ENCODE results near the gene TOP2A.
"Not testable (repeated sequence)": the region's sequence is repeated elsewhere in the genome, so short reads cannot be mapped to it uniquely, and the experiment has no call there.

Gene TOP2A

GRCh38 chr17:40372644-40373043 lies 45.1 kb downstream of the TOP2A start:
- not testable (repeated sequence) for DNase-seq

- DNase-seq: no peak
These were observed 45.7 kb downstream of the TOP2A start for GRCh38 chr17:40372031-40372430.

- DNase-seq: no peak
These were observed 46.3 kb downstream of the TOP2A start for GRCh38 chr17:40371261-40371929.

GRCh38 chr17:40369923-40370322 lies 47.8 kb downstream of the TOP2A start:
- DNase-seq: no peak

GRCh38 chr17:40367728-40368127 lies 50.0 kb downstream of the TOP2A start:
- not testable (repeated sequence) for DNase-seq

DNA sequence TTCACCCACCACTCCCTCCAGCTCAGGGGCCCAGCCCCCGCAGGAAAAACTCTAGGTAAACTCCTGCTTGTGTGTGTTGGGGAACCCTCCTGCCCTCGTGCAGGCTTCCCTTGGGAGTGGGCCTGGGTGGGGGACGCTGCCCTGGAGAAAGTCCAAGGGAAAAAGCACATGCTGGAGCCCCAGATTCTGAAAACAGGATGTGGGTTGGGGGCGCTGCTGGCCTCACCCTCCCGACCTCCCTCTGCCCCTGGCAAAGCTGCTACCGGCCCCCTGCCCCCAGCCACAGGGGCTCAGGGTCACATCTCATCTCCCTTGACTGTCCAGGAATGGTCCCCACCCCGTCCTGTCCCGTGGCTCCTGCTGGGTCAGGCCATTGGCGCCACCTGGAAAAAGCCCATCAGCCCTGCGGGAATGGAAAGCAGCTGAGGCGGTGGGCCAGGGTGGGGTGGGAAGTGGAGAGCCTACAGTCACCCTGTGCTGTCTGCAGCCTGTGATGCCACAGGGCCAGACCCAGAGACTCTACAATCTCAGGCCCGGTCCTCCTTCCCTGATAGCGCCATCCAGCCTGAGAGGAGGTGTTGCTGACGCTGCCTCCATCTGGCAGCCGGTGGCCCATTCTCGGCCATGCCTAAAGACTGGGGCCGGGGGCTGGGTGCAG lies 50.7 kb downstream of the TOP2A start:
- no peak for DNase-seq

DNA sequence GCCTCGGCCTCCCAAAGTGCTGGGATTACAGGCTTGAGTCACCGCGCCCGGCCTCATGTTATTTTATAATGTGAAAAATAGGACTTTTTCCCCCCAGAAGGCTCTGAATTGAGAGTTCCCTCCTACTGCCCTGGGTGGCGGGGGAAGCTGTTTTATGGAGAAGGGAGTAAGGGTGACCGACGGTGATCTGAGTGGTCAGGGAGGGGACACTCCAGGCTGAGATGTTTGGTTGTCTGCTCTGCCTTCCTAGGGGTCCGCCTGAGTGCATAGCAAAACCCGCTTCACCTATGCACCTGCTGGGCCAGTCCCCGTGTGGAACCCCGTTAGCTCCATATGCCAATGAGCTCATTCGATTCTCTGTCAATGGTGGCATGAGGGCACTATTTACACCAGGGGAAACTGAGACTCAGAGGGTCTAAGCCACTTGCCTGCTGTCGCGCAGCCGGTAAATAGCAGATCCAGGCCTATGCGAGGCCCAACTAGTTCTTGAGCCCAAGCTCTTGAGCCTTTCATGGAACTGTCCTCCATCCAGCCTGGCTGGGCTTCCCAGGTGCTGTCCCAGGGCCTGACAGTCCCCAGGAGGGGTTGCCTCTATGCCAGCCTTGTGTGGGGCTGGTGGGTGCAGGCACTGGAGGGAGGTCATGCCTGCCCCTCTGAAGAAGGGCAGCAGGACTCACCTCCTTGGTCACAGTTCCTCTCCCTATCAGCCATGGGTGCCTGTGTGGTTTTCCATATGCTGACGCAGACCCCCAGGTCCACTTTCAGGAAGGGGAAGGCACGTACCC lies 51.4 kb downstream of the TOP2A start:
- no peak for DNase-seq

GRCh38 chr17:40364906-40365305 lies 52.8 kb downstream of the TOP2A start:
- DNase-seq: no peak

- DNase-seq: no peak
These were observed 53.4 kb downstream of the TOP2A start, which contains the start of gene GJD3 for GRCh38 chr17:40364121-40364861. Gene GJD3 (minus strand): TSS chr17:40364737. CDS start chr17:40363815, 922 bp downstream.

DNA sequence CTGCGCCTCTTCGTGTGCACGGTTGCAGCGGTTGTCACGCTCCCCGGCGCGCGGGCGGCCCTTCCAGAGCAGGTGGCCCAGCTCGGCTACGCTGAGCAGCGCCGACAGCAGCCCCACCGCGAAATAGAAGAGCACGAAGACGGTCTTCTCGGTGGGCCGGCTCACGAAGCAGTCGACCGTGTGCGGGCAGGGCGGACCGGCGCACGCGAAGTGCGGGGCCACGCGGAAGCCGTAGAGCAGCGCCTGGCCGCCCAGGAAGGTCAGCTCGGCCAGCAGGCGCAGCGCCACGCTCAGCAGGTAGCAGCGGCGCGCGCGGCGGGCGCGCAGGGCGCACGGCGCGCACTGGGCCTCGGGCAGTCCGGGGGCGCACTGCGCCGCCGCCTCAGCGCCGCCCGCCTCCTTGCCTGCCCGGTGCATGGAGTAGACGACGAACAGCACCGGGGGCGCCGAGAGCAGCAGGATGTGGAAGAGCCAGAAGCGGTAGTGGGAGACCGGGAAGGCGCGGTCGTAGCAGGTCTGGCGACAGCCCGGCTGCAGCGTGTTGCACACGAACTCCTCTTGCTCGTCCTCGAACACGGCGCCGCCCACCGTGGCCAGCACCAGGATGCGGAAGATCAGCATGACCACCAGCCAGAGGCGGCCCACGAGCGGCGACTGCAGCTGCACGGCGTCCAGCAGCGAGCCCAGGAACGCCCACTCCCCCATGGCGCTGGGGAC lies 54.4 kb downstream of the TOP2A start:
- DNase-seq: no peak

GRCh38 chr17:40362696-40363110 lies 55.0 kb downstream of the TOP2A start:
- DNase-seq: peak; percentile 58

GRCh38 chr17:40361925-40362695 lies 55.6 kb downstream of the TOP2A start:
- no peak for DNase-seq

DNA sequence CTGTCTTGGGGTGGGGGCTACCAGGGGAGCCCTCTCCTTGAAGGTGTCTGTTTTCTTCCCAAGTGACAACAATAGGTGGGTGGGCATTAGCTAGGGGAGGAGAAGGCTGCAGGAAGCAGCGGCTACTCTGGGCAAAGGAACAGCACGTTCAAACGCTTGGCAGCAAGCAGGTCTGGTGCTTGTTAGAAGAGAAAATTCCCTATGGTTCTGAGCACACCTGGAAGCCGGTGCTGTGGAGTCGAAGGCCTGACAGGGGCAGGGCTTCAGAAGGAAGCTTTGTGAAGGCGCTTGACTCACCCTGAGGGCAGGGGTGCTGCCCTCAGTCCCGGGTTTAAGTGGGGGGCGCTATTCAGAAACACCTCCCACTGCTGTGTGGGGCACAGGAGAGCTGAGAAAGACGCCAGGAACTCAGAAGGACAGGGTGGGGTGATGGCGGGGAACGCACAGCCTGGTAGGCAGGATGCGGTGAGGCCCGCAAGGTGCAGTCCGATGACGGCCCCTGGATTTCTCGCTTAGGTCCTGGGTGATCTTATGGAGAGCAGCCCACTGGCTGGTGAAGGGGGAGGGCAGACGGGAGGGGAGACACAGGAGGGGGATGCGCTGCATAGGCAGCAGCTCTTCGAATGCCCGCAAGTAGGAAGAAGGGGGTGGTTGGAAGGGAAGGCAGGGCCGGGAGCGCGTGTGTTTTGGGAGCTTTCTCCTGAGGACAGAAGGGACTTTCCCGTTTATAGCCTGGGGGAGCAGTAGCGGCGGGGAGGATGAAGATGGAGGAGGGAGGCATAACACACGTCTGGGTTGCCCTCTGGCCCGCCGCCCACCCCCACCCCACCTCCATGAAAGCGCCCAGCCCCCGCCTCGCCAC lies 56.4 kb downstream of the TOP2A start:
- no peak for DNase-seq

- DNase-seq: no peak
These were observed 57.6 kb downstream of the TOP2A start for GRCh38 chr17:40360091-40360490.

DNA sequence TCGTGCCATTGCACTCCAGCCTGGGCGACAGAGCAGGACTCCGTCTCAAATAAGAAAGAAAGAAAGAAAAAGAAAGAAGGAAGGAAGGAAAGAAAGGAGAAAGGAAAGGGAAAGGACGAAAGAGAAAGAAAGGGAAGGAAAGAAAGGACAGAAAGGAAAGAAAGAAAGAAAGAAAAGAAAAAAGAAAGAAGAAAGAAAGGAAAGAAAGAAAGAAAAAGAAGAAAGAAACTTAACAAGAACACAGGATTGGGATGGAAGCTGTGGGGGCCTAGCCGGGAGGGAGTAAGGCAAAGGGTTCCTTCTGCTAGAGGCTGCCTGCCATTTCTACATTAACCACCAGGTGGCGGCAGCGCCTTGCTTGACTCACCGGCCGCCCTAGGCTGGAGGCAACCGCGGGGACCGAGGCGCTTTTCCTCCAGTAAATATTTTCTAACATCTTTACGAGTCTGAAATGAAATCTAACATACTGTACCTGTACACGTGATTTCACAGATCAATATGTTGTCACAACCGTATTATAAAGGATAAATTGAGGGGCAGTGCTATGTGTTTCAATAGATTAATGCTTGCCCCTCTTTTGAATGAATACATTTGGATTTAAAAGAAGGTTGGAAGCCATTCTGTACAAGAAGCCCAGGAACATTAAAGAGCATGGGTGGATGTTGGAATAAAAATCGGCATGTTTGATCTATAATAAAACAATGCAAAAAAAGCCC lies 59.2 kb downstream of the TOP2A start:
- peak; percentile 80 for DNase-seq

DNA sequence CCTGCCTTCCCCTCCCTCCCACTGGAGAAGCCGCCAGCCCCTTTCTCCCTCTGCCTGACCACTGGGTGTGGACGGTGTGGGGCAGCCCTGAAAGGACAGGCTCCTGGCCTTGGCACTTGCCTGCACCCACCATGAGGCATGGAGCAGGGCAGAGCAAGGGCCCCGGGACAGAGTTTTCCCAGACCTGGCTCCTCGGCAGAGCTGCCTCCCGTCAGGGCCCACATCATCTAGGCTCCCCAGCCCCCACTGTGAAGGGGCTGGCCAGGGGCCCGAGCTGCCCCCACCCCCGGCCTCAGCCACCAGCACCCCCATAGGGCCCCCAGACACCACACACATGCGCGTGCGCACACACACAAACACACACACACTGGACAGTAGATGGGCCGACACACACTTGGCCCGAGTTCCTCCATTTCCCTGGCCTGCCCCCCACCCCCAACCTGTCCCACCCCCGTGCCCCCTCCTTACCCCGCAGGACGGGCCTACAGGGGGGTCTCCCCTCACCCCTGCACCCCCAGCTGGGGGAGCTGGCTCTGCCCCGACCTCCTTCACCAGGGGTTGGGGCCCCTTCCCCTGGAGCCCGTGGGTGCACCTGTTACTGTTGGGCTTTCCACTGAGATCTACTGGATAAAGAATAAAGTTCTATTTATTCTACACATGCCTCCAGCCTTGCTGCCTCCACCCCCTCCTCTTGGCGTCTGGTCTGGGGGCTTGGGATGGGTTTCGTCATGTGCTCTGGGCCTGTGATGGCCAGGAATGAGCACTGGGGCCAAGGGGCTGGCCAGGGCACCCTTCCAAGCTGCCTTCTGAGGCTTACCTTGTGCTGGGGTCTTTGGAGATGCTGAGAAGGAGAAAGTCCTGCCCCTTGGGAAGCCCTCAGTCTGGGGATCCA lies 60.5 kb downstream of the TOP2A start:
- DNase-seq: no peak

DNA sequence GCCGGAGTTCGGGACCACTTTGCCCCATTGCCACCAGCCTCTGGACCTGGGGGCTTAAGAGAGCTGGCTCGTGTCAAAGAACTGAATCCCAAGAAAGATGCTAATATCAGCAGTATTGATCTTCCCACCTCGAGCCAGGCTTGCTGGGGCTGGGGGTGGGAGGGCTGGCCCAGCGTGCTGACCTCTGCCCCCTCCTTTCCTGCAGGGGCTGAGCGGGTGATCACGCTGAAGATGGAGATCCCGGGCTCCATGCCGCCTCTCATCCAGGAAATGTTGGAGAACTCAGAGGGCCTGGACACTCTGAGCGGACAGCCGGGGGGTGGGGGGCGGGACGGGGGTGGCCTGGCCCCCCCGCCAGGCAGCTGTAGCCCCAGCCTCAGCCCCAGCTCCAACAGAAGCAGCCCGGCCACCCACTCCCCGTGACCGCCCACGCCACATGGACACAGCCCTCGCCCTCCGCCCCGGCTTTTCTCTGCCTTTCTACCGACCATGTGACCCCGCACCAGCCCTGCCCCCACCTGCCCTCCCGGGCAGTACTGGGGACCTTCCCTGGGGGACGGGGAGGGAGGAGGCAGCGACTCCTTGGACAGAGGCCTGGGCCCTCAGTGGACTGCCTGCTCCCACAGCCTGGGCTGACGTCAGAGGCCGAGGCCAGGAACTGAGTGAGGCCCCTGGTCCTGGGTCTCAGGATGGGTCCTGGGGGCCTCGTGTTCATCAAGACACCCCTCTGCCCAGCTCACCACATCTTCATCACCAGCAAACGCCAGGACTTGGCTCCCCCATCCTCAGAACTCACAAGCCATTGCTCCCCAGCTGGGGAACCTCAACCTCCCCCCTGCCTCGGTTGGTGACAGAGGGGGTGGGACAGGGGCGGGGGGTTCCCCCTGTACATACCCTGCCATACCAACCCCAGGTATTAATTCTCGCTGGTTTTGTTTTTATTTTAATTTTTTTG lies 61.6 kb downstream of the TOP2A start:
- DNase-seq: no peak
